PC-9 (cell line): ENCODE results near the gene TMTC3. TPM values are rescaled to one million over a fixed set of nuclear protein-coding genes. Genes with fewer than 3 reads are reported as not detected.

Experiments
- BruUV-seq: library from RNA; stranded (reverse); fragments of 400-500 nt; replicated peaks from 2 replicates; lab custom pipeline; 2021; lab: Mats Ljungman, UMichigan
- CTCF ChIA-PET: fragments of 300-600 bp; sonication (Branson Sonifier 250); formaldehyde crosslinking; loops from one replicate; lab custom pipeline; 2022; ENCODE audit warnings: antibody characterized with exemption; lab: Charles Lee
- POLR2A ChIA-PET: fragments of 300-600 bp; sonication (Branson Sonifier 250); formaldehyde crosslinking; loops from one replicate; lab custom pipeline; 2022; ENCODE audit warnings: antibody characterized with exemption; ENCODE audit not compliant: unreplicated experiment; lab: Charles Lee
- DNase-seq, 2 experiments: peaks; one replicate each; pipeline versions ENCODE4 v3.0.0 to v3.0.0-alpha.2; 2015 to 2022; ENCODE audit warnings: mixed read lengths in 1 of 2
- H2AFZ ChIP-seq: fragments of 200-600 bp; sonication (generic); 2 replicates; pipeline ENCODE4 v1.8.1; 2017; ENCODE audit warnings: antibody characterized with exemption
- H3F3A ChIP-seq: fragments of 200-600 bp; sonication (generic); 2 replicates; pipeline ENCODE4 v1.8.1; 2017; ENCODE audit warnings: antibody characterized with exemption, mild to moderate bottlenecking, low read depth; ENCODE audit not compliant: insufficient read depth
- H3K27ac ChIP-seq: fragments of 200-600 bp; sonication (generic); 2 replicates; pipeline ENCODE4 v1.6.1; 2016; ENCODE audit warnings: mixed run types
- H3K27me3 ChIP-seq: fragments of 200-600 bp; sonication (generic); 2 replicates; pipeline ENCODE4 v1.6.1; 2016; ENCODE audit warnings: low read depth, mixed run types; ENCODE audit not compliant: insufficient read depth
- H3K36me3 ChIP-seq: fragments of 200-600 bp; sonication (generic); 2 replicates; pipeline ENCODE4 v1.6.1; 2016; ENCODE audit warnings: low read depth, mixed run types
- H3K4me1 ChIP-seq: fragments of 200-600 bp; sonication (generic); replicated peaks from 2 replicates; pipeline ENCODE4 v1.6.1; 2016; ENCODE audit warnings: mixed run types; ENCODE audit not compliant: insufficient read depth
- H3K4me2 ChIP-seq: fragments of 200-600 bp; sonication (generic); 2 replicates; pipeline ENCODE4 v1.6.1; 2017; ENCODE audit warnings: mixed run types
- H3K4me3 ChIP-seq: fragments of 200-600 bp; sonication (generic); 2 replicates; pipeline ENCODE4 v1.6.1; 2016; ENCODE audit warnings: mixed run types
- H3K79me2 ChIP-seq: fragments of 200-600 bp; sonication (generic); 2 replicates; pipeline ENCODE4 v1.6.1; 2017; ENCODE audit warnings: low read depth, mixed run types
- H3K9me2 ChIP-seq: fragments of 200-600 bp; sonication (generic); 2 replicates; pipeline ENCODE4 v1.8.1; 2017; ENCODE audit warnings: mild to moderate bottlenecking; ENCODE audit not compliant: insufficient read depth
- H3K9me3 ChIP-seq: fragments of 200-600 bp; sonication (generic); 2 replicates; pipeline ENCODE4 v1.8.1; 2016; ENCODE audit warnings: low read depth; ENCODE audit not compliant: insufficient read depth
- H4K20me1 ChIP-seq: fragments of 200-600 bp; sonication (generic); 2 replicates; pipeline ENCODE4 v1.8.1; 2017; ENCODE audit not compliant: insufficient read depth
- CTCF ChIP-seq: fragments of 200-600 bp; sonication (generic); conservative IDR thresholded peaks from 2 replicates; pipeline ENCODE4 v1.6.1; 2017; ENCODE audit warnings: mixed run types, antibody characterized with exemption, mild to moderate bottlenecking, moderate library complexity
- EZH2 ChIP-seq: fragments of 200-600 bp; sonication (generic); IDR thresholded peaks from 2 replicates; pipeline ENCODE4 v1.8.0; 2017; ENCODE audit warnings: antibody characterized with exemption, low read depth
- intact Hi-C: fragments of 100-400 bp; cut with micrococcal nuclease; formaldehyde crosslinking; loops from one replicate; pipeline ENCODE4 v1.10.0; 2022; ENCODE audit not compliant: unreplicated experiment
- total RNA-seq: library from RNA; stranded (reverse); gene quantifications from 2 replicates; pipeline ENCODE4 v1.2.3, GENCODE V29; 2021

The TMTC3 gene
- total RNA-seq, 1 experiment from 2014 or later, result 26.4 TPM

DNA sequence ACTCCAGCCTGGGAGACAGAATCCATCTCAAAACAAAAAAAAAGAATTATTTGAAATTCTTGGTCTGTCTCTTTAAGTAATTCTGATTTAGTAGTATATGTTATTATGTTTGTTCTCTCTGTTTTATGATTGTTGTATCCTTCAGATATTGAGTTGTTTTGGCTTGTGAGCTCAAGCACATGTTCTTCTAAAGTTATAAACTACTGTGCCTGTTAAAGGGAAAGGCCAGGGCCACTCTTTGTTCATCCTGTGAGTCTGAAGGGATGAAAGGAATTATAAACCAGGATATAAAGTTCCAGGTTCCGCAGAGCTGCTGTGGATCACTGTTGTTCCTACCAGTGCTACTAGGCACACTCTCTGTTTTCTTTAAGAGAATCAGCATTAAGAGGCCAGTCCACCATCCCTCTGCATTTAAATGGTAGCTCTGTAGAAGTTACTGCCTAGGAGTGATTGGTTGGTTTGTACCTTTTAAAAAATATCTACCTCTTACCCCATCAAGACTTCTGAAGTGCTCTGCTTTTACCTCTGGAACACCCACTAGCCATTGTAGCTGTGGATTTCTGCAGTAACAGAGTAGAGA, 14.1 kb downstream of the TMTC3 start:
- no TSS peak for BruUV-seq
- no peak overlapping the region for H3K4me3 ChIP-seq
- ChIA-PET POLR2A (no interaction called here), CTCF (no interaction called here)
- no peak for TF ChIP-seq CTCF
- no peak for TF ChIP-seq EZH2
- H3F3A ChIP-seq, result no peaks in the 10 kb centered on the region
- no peaks in the 10 kb centered on the region for H3K9me2 ChIP-seq
- H3K4me1 ChIP-seq, result no peaks in the 10 kb centered on the region
- H3K79me2 ChIP-seq, result no peaks in the 10 kb centered on the region
- H3K27ac ChIP-seq, result no peak overlapping the region
- intact Hi-C loops, result no loop called here
- H3K36me3 ChIP-seq, result 0 out of 2 replicates have a peak, but pooled peaks cover 9% of the 10 kb centered on the region
- no peaks in the 10 kb centered on the region for H3K9me3 ChIP-seq
- DNase-seq, result no peak
- H4K20me1 ChIP-seq, result no peaks in the 10 kb centered on the region
- no peak overlapping the region for H2AFZ ChIP-seq
- no peak overlapping the region for H3K4me2 ChIP-seq
- no peaks in the 10 kb centered on the region for H3K27me3 ChIP-seq

GRCh38 chr12:88163371-88163770, 21.3 kb downstream of the TMTC3 start:
- TF ChIP-seq EZH2 (no peak), CTCF (no peak)
- Histone ChIP-seq H3K4me2 (no peak overlapping the region), H3K4me3 (no peak overlapping the region), H3K27me3 (no peaks in the 10 kb centered on the region), H3K9me2 (no peaks in the 10 kb centered on the region), H2AFZ (no peak overlapping the region), H3K27ac (no peak overlapping the region), H3K9me3 (no peaks in the 10 kb centered on the region), H3K4me1 (no peaks in the 10 kb centered on the region), H3K36me3 (peaks cover 6% of the 10 kb centered on the region; the same call in 1 of the 2 replicates), H3K79me2 (no peaks in the 10 kb centered on the region), H4K20me1 (no peaks in the 10 kb centered on the region), H3F3A (no peaks in the 10 kb centered on the region)
- no TSS peak for BruUV-seq
- no peak for DNase-seq
- CTCF ChIA-PET, result no interaction called here
- intact Hi-C loops, result no loop called here
- POLR2A ChIA-PET, result no interaction called here

DNA sequence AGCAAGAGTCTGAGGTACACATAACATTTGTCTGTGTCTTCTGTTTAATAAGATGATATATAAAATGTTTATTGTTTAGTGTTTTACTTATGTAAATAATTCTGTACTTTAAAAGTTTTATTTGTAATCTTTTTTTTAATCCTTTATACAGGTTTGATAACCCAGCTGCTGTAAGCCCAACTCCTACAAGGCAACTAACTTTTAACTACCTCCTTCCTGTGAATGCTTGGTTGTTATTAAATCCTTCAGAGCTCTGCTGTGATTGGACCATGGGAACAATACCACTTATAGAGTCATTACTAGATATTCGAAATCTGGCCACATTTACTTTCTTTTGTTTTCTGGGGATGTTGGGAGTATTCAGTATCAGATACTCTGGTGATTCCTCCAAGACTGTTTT, 24.1 kb downstream of the TMTC3 start:
- Histone ChIP-seq H3F3A (no peaks in the 10 kb centered on the region), H3K27ac (no peak overlapping the region), H2AFZ (no peak overlapping the region), H3K4me1 (no peaks in the 10 kb centered on the region), H3K9me3 (no peaks in the 10 kb centered on the region), H3K27me3 (no peaks in the 10 kb centered on the region), H4K20me1 (no peaks in the 10 kb centered on the region), H3K79me2 (no peaks in the 10 kb centered on the region), H3K4me2 (no peak overlapping the region), H3K4me3 (no peak overlapping the region), H3K9me2 (no peaks in the 10 kb centered on the region; the same call in 1 of the 2 replicates), H3K36me3 (peaks cover 6% of the 10 kb centered on the region; the same call in 1 of the 2 replicates)
- ChIA-PET CTCF (no interaction called here), POLR2A (interaction anchor here (0.6 kb wide), 1 partner anchor 44 kb away, joined by 30 read pairs; no protein-coding TSS in a partner anchor)
- no peak for DNase-seq
- TF ChIP-seq CTCF (no peak), EZH2 (no peak)
- no TSS peak for BruUV-seq
- intact Hi-C loops, result no loop called here
